ENCODE measurements around the gene MRPL58.

GRCh38 chr17:74972973-74973328 is 39.5 kb upstream of the MRPL58 start:
- TF ChIP-seq, protein P1, sequence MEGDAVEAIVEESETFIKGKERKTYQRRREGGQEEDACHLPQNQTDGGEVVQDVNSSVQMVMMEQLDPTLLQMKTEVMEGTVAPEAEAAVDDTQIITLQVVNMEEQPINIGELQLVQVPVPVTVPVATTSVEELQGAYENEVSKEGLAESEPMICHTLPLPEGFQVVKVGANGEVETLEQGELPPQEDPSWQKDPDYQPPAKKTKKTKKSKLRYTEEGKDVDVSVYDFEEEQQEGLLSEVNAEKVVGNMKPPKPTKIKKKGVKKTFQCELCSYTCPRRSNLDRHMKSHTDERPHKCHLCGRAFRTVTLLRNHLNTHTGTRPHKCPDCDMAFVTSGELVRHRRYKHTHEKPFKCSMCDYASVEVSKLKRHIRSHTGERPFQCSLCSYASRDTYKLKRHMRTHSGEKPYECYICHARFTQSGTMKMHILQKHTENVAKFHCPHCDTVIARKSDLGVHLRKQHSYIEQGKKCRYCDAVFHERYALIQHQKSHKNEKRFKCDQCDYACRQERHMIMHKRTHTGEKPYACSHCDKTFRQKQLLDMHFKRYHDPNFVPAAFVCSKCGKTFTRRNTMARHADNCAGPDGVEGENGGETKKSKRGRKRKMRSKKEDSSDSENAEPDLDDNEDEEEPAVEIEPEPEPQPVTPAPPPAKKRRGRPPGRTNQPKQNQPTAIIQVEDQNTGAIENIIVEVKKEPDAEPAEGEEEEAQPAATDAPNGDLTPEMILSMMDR (IDR thresholded peaks at IDR 0.05; ENCODE audit: poor library complexity), result no peak
- TF ChIP-seq EZH2phosphoT487 (IDR thresholded peaks at IDR 0.05; ENCODE audit: low read depth, severe bottlenecking, unreplicated experiment), result no peak
- TF ChIP-seq EZH2 (IDR thresholded peaks at IDR 0.05; ENCODE audit: borderline replicate concordance), result peak; percentile 39
